ENCODE measurements around the gene CDH24. TPM values are rescaled to one million over a fixed set of nuclear protein-coding genes. Genes with fewer than 3 reads are reported as not detected.

Gene CDH24
- polyA plus RNA-seq, 1 donor (not counting 4 experiments of a cell fraction or from before 2014, with no cell fraction given): 3.9 TPM

DNA sequence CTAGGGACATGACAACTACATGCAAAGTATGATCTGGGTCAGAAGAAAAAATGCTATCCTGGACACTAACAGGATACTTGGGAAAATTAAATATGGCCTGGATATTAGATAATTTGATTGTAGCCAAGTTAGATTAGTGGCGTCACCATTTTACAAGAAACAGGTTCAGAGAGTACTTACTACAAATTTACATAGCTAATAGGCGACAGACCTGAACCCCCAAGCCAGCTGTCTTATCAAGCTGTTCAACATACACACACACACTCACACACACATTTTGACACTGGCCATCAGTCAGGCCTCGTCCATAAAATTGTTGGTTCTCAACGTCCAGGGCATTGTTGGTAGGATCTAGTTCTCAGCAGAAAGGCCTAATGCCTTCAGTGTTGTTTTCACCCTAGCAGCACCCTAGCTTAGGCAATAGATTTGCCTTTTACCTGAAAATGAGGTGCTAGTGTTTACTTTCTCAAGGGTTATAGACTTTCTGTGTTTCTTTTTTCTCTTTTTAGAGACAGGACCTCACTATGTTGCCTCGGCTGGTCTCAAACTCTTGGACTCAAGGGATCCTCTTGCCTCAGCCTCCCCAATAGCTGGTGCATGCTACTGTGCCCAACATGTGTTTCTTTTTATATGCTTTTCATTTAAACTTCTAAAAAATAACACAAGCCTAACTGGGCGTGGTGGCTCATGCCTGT lies 44.1 kb downstream of the CDH24 start:
- H3K4me2 ChIP-seq (ENCODE audit: control insufficient read depth, extremely low read depth, insufficient read depth, low read depth, low read length): no peak overlapping the region
- no peak overlapping the region for H2AFZ ChIP-seq (ENCODE audit: control insufficient read depth, low read length)
- no peak overlapping the region for H3K4me3 ChIP-seq (ENCODE audit: control insufficient read depth in 2 of 3, extremely low read depth in 1 of 3, insufficient read depth in 2 of 3, low read depth in 1 of 3, low read length in 3 of 3)
- no peaks in the 10 kb centered on the region for H3K9me1 ChIP-seq (ENCODE audit: control insufficient read depth, extremely low read depth, insufficient read depth, low read length)
- no peak for FAIRE-seq
- no peaks in the 10 kb centered on the region for H4K20me1 ChIP-seq (ENCODE audit: control insufficient read depth, extremely low read depth, insufficient read depth, low read length)
- H3K79me2 ChIP-seq (ENCODE audit: control insufficient read depth, insufficient read depth, low read length): no peaks in the 10 kb centered on the region
- H3K27ac ChIP-seq (ENCODE audit: control insufficient read depth, insufficient read depth, low read length): no peak overlapping the region
- no peak for DNase-seq (ENCODE audit: low read depth, low spot score)
- H3K9ac ChIP-seq (ENCODE audit: control insufficient read depth, extremely low read depth, insufficient read depth, low read length): no peak overlapping the region
- TF ChIP-seq, protein P1, sequence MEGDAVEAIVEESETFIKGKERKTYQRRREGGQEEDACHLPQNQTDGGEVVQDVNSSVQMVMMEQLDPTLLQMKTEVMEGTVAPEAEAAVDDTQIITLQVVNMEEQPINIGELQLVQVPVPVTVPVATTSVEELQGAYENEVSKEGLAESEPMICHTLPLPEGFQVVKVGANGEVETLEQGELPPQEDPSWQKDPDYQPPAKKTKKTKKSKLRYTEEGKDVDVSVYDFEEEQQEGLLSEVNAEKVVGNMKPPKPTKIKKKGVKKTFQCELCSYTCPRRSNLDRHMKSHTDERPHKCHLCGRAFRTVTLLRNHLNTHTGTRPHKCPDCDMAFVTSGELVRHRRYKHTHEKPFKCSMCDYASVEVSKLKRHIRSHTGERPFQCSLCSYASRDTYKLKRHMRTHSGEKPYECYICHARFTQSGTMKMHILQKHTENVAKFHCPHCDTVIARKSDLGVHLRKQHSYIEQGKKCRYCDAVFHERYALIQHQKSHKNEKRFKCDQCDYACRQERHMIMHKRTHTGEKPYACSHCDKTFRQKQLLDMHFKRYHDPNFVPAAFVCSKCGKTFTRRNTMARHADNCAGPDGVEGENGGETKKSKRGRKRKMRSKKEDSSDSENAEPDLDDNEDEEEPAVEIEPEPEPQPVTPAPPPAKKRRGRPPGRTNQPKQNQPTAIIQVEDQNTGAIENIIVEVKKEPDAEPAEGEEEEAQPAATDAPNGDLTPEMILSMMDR (optimal IDR thresholded peaks at IDR 0.05 in 1 of 3, IDR thresholded peaks at IDR 0.05 in 1 of 3, conservative IDR thresholded peaks at IDR 0.05 in 1 of 3; ENCODE audit: extremely low read depth in 1 of 3, insufficient read depth in 2 of 3, low read length in 3 of 3): no peak
- TF ChIP-seq EZH2 (IDR thresholded peaks at IDR 0.05; ENCODE audit: low read length): no peak
- H3K4me1 ChIP-seq (ENCODE audit: control insufficient read depth, extremely low read depth, insufficient read depth, low read length): peaks cover 15% of the 10 kb centered on the region
- dilution Hi-C loops (cut with MboI; ENCODE audit: extremely low pct_ligation_motif_present, low sequenced_read_pairs): no loop called here
- no peaks in the 10 kb centered on the region for H3K36me3 ChIP-seq (ENCODE audit: control insufficient read depth in 2 of 2, extremely low read depth in 1 of 2, insufficient read depth in 2 of 2, low read length in 2 of 2)
- no peaks in the 10 kb centered on the region for H3K9me3 ChIP-seq (ENCODE audit: control insufficient read depth, low read depth, low read length)
- no peaks in the 10 kb centered on the region for H3K27me3 ChIP-seq (ENCODE audit: control insufficient read depth, extremely low read depth, insufficient read depth, low read length)

DNA sequence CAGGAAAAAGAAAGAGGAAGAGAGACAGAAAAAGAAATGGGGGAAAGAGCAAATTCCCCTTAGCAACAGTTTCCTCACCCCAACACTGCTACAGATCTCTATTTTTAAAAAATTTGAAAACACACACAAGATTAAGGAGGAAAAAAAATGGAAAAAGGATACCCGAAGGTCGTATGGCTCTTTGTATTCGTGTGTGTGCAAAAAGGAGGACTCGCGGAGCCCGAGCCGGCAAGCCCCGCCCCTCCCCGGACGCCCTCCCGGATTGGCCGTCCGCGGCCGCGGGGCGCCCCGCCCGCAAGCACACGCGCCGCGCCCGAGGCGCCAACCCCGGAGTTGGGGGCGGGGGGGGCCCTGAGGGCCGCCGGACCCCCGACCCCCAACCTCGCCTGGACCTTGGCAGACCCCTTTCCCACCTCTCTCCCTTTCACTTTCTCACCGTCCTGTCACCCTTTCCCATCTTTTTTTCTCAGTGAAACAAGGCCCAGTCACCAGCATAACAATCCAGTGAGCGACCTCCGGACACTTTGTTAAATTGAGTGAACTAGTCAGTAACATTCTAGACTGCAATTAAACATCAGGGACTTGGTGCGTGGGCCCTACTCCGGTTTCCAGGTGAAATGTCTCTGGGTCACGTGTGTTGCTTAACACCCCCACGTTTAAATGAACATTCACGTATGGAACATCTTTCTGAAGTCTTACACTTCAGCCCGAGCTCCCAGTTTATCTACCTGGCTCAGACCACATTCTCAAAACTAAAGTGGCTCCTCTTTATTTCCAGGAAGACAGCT lies 47.2 kb downstream of the CDH24 start, which contains the start of gene C14orf93:
C14orf93 (minus strand) TSS at position 205 of the 788 bp plus-strand sequence. CDS start 11,120 bp downstream, outside the sequence.
- no peaks in the 10 kb centered on the region for H3K9me3 ChIP-seq (ENCODE audit: control insufficient read depth, low read depth, low read length)
- H3K4me1 ChIP-seq (ENCODE audit: control insufficient read depth, extremely low read depth, insufficient read depth, low read length): peaks cover 27% of the 10 kb centered on the region
- TF ChIP-seq, protein P1 (optimal IDR thresholded peaks at IDR 0.05 in 1 of 3, IDR thresholded peaks at IDR 0.05 in 1 of 3, conservative IDR thresholded peaks at IDR 0.05 in 1 of 3; ENCODE audit: extremely low read depth in 1 of 3, insufficient read depth in 2 of 3, low read length in 3 of 3): no peak
- no peak for TF ChIP-seq EZH2 (IDR thresholded peaks at IDR 0.05; ENCODE audit: low read length)
- dilution Hi-C loops (cut with MboI; ENCODE audit: extremely low pct_ligation_motif_present, low sequenced_read_pairs): no loop called here
- FAIRE-seq (no peak), DNase-seq (ENCODE audit: low read depth, low spot score) (no peak)
- no peaks in the 10 kb centered on the region for H3K79me2 ChIP-seq (ENCODE audit: control insufficient read depth, insufficient read depth, low read length)
- H4K20me1 ChIP-seq (ENCODE audit: control insufficient read depth, extremely low read depth, insufficient read depth, low read length): no peaks in the 10 kb centered on the region
- no peaks in the 10 kb centered on the region for H3K36me3 ChIP-seq (ENCODE audit: control insufficient read depth in 2 of 2, extremely low read depth in 1 of 2, insufficient read depth in 2 of 2, low read length in 2 of 2)
- peak within 1 kb of the TSS; percentile 83 for H3K27ac ChIP-seq (ENCODE audit: control insufficient read depth, insufficient read depth, low read length)
- no peaks in the 10 kb centered on the region for H3K9me1 ChIP-seq (ENCODE audit: control insufficient read depth, extremely low read depth, insufficient read depth, low read length)
- H3K27me3 ChIP-seq (ENCODE audit: control insufficient read depth, extremely low read depth, insufficient read depth, low read length): no peaks in the 10 kb centered on the region
- peak within 1 kb of the TSS; percentile 70 for H3K9ac ChIP-seq (ENCODE audit: control insufficient read depth, extremely low read depth, insufficient read depth, low read length)
- peak within 1 kb of the TSS; percentile 89 for H2AFZ ChIP-seq (ENCODE audit: control insufficient read depth, low read length)
- H3K4me3 ChIP-seq (ENCODE audit: control insufficient read depth in 2 of 3, extremely low read depth in 1 of 3, insufficient read depth in 2 of 3, low read depth in 1 of 3, low read length in 3 of 3): peak within 1 kb of the TSS; percentile 39 to 86 (median 64)
- H3K4me2 ChIP-seq (ENCODE audit: control insufficient read depth, extremely low read depth, insufficient read depth, low read depth, low read length): peak within 1 kb of the TSS; percentile 84
